Coronary artery (tissue), 2 donors: Measurements from ENCODE around the gene TEAD1.

Source experiments
- DNase-seq: peaks from one replicate; pipeline ENCODE4 v3.0.0-alpha.2; 2017; ENCODE audit warnings: low spot score
- H3K27ac ChIP-seq, 2 donors: fragments of 200-600 bp; sonication (generic); one replicate each; pipeline ENCODE4 v1.5.1; 2016 to 2019
- H3K4me3 ChIP-seq: fragments of 200-600 bp; sonication (generic); 2 replicates; pipeline ENCODE4 v1.5.1; 2016; ENCODE audit warnings: mild to moderate bottlenecking, moderate library complexity
- TF ChIP-seq, protein P1 (sequence below): fragments of 200-600 bp; sonication (generic); IDR thresholded peaks from one replicate; pipeline ENCODE4 v1.5.1; 2019; ENCODE audit warnings: antibody characterized with exemption

Gene TEAD1

DNA sequence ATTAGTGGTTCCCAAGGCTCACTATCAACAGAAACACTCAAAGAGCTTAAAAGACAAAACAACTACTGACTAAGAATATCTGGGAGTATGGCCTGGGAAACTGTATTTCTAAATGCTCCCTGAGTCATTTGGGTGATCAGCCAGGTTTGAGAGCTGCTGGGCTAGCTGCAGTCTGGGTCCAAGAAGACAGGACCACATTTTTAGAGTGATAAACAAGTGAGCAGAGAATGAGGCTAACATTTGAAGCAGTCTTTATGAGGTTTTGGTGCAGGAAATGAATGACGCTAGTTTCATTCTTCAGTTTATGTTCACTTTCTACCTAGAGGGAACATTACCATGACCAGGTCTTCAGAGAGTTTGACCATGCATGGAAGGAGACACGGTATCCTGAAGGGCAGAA lies 97.7 kb downstream of the TEAD1 start:
- TF ChIP-seq, protein P1, sequence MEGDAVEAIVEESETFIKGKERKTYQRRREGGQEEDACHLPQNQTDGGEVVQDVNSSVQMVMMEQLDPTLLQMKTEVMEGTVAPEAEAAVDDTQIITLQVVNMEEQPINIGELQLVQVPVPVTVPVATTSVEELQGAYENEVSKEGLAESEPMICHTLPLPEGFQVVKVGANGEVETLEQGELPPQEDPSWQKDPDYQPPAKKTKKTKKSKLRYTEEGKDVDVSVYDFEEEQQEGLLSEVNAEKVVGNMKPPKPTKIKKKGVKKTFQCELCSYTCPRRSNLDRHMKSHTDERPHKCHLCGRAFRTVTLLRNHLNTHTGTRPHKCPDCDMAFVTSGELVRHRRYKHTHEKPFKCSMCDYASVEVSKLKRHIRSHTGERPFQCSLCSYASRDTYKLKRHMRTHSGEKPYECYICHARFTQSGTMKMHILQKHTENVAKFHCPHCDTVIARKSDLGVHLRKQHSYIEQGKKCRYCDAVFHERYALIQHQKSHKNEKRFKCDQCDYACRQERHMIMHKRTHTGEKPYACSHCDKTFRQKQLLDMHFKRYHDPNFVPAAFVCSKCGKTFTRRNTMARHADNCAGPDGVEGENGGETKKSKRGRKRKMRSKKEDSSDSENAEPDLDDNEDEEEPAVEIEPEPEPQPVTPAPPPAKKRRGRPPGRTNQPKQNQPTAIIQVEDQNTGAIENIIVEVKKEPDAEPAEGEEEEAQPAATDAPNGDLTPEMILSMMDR, result no peak

DNA sequence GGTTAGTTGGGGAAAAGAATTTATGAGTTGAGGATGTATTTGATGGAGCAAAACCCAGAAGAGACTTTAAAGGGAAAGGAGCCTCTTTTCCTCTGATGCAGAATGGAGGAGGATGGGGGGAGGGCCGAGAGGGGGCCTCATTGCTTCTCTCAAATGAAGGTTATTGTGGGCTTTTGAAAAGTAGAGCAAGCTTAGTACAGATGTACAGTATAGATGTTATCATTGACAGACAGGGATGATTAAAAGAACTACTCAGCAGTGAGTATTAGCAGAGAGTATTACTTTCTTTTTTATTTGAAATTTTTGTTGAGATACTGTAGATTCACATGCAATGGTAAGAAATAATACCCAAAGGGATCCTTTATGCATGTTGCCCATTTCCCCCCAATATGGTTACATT lies 98.1 kb downstream of the TEAD1 start:
- no peak overlapping the region for H3K4me3 ChIP-seq
- H3K27ac ChIP-seq, result no peak overlapping the region
- TF ChIP-seq, protein P1, result no peak
- DNase-seq, result no peak

More for the DNA sequence above, 97.7 kb downstream of the TEAD1 start:
- DNase-seq, result no peak
- H3K27ac ChIP-seq, result peak overlapping the region in 1 of 2 donors; percentile 5
- no peak overlapping the region for H3K4me3 ChIP-seq

DNA sequence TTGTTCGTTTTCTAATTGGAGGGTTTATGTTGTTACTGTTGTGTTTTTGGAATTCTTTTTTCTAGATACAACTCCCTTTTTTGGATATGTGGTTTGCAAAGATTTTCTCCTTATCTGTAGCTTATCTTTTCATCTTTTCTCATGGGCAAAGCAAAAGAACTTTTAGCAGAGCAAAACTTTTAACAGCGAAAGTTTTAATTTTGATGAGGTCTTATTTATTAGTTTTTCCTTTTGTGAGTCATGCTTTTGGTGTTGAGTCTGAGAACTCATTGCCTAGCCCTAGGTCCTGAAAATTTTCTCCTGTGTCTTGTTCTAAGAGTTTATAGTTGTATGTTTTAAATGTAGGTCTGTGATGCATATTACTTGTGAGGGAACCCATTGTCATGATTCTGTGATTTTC lies 99.4 kb downstream of the TEAD1 start:
- TF ChIP-seq, protein P1, result no peak
- no peak for DNase-seq
- Histone ChIP-seq H3K4me3 (no peak overlapping the region), H3K27ac (no peak overlapping the region)

DNA sequence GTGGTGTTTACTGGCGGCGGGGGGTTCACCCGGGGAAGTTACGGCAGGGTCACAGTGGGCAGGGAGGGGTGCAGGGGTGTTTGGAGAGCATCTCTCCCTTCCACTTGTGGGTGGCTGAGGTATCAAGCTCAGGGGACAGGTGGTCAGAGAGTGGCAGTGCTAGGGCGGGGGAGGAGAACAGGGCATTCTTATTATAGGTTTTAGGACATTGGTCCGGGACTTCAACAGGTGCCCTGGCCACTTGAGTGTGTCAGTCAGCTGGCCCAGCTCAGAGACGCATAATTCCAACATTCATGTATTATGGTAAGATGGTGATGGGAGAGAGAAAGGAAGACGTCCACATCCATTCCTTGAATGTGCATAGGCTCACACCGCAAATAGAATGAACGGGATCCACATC lies 101.7 kb downstream of the TEAD1 start:
- no peak for DNase-seq
- Histone ChIP-seq H3K27ac (no peak overlapping the region), H3K4me3 (no peak overlapping the region)
- TF ChIP-seq, protein P1, result no peak

DNA sequence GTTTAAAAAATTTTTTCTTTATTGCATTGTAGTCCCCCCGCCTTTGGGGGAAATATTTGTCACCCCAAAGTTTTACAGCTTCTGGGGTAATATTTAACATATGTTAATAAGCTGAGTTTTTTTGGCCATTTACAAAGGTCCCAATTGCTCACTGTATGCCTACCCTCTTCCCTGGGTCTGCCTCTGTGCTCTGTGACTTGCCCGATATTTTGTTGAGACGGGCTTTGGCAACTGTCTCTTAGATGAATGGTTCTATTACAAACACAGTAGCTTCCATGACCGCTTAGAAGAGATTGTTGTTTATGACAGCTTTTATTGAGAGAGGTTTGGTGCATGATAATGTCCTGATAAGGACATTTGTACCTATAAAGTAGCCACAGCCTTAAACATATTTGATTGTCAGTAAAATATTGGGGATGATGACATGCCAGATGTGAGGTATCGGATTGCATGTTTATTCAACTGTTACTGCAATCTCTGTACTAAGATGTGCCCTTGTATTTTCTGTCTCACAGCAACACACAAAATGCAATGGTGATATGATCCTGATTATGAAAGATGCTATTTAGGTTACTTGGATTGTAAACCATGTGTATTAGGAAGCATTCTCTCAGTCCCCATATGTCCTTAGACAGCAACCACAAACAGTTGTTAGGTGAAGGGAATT lies 103.1 kb downstream of the TEAD1 start:
- no peak for DNase-seq
- no peak overlapping the region for H3K27ac ChIP-seq
- no peak overlapping the region for H3K4me3 ChIP-seq
- TF ChIP-seq, protein P1, result no peak

DNA sequence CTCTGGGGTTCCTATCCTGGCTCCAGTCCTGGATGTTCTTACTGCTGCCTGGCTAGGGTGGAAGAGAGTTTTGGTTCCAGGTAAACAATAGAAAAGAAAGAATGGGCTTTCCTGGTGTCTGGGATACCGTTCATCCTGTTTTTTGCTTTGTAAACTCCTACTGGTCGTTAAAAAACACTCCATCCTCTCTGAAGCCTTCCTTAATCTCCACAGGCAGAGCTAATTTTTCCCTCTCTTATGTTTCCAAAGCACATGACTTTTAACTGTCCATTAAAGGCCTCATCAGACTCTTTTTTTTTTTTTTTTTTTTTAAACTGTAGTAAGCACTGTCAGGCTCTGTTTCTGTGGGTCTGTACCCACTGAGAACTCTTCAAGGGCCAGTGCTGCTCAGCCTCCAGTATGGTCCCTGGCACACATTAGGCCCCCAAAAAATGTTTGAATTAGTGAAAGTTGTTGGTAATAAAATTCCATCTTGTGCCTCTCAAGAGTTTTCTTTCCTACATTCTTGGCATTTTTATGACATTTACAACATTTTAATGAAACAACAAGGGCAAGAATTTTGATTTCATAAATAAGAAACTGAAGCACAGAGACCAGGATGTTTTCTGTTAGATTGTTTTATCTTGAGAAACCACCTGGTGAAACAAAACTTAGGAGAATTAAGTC lies 104.2 kb downstream of the TEAD1 start:
- H3K4me3 ChIP-seq, result no peak overlapping the region
- TF ChIP-seq, protein P1, result no peak
- H3K27ac ChIP-seq, result no peak overlapping the region
- no peak for DNase-seq

DNA sequence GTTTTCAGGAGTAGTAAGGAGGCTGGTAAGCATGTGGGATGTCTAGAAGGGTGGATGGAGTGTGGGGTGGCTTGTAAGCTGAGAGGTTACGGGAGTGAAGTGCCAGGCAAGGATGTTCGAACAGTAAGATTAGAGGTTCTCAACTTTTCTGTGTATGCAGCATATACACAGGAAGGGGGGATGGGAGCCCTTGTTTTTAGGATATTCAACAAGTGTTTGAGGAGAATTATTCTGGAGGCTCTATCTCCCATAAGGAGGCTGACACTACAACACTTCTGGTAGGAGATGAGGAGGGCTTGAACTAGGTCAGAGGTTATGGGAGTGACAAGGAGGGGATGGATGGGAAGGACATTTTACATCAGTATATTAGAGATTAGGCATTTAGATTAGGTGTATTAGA lies 109.5 kb downstream of the TEAD1 start:
- no peak overlapping the region for H3K27ac ChIP-seq
- DNase-seq, result no peak
- no peak overlapping the region for H3K4me3 ChIP-seq
- TF ChIP-seq, protein P1, result no peak
